Esophagus muscularis mucosa (tissue), 4 donors: Measurements from ENCODE around the gene SEMA5A. TPM values are rescaled to one million over a fixed set of nuclear protein-coding genes. Genes with fewer than 3 reads are reported as not detected.

Source experiments
- DNase-seq: peaks from one replicate; pipeline ENCODE4 v3.0.0-alpha.2; 2017; ENCODE audit errors: extremely low spot score
- H3K27ac ChIP-seq, 4 donors: fragments of 200-600 bp; sonication (generic); replicated peaks in 1 of 4; 1 replicate in 3 of 4; 2 replicates in 1 of 4; pipeline ENCODE4 v1.5.1; 2016 to 2019; ENCODE audit warnings: mild to moderate bottlenecking in 1 of 4
- H3K27me3 ChIP-seq, 4 donors: fragments of 200-600 bp; sonication (generic); one replicate each; pipeline versions ENCODE4 v1.5.1 to v1.6.0; 2016 to 2019
- H3K36me3 ChIP-seq, 4 donors: fragments of 200-600 bp; sonication (generic); one replicate each; pipeline ENCODE4 v1.5.1; 2016 to 2019
- H3K4me1 ChIP-seq, 4 donors: fragments of 200-600 bp; sonication (generic); one replicate each; pipeline ENCODE4 v1.5.1; 2016 to 2019
- H3K4me3 ChIP-seq, 4 donors: fragments of 200-600 bp; sonication (generic); 1 replicate in 2 of 4; 2 replicates in 2 of 4; pipeline ENCODE4 v1.5.1; 2016 to 2019; ENCODE audit warnings: mild to moderate bottlenecking in 4 of 4, moderate library complexity in 1 of 4
- H3K9me3 ChIP-seq, 4 donors: fragments of 200-600 bp; sonication (generic); 1 replicate in 3 of 4; 2 replicates in 1 of 4; pipeline ENCODE4 v1.5.1; 2016 to 2019
- EP300 ChIP-seq: sonication (generic); formaldehyde crosslinking; IDR thresholded peaks from one replicate; pipeline ENCODE4 v1.6.1; 2017; ENCODE audit warnings: antibody characterized with exemption
- POLR2A ChIP-seq: fragments of 450-650 bp; IDR thresholded peaks from one replicate; pipeline ENCODE4 v1.6.1; 2017; ENCODE audit warnings: antibody characterized with exemption, moderate library complexity, mild to moderate bottlenecking, low read depth
- POLR2AphosphoS5 ChIP-seq, 2 donors: sonication (generic); formaldehyde crosslinking; IDR thresholded peaks; one replicate each; pipeline ENCODE4 v1.6.1; 2017; ENCODE audit warnings: antibody characterized with exemption in 2 of 2
- WGBS: methylation state at CpG from one replicate; pipeline ENCODE4 v1.1.5; 2018; 5-methylcytosine and 5-hydroxymethylcytosine counted together
- intact Hi-C: fragments of 100-400 bp; cut with DNase I; formaldehyde crosslinking; loops from one replicate; pipeline ENCODE4 v1.15.1; 2023
- total RNA-seq, 4 donors: library from RNA; depleted of rRNA; stranded (reverse); fragments of >200 nt; gene quantifications; one replicate each; pipeline versions ENCODE4 v1.1.0 to v1.2.1, GENCODE V29; 2016
- TF ChIP-seq, protein P1 (sequence below), 3 experiments: fragments of 200-600 bp in 2 of 3; fragments of 450-650 bp in 1 of 3; sonication (generic) in 2 of 3; IDR thresholded peaks; one replicate each; pipeline ENCODE4 v1.5.1; 2017 to 2019; ENCODE audit warnings: antibody characterized with exemption in 3 of 3, mild to moderate bottlenecking in 2 of 3, moderate library complexity in 1 of 3

The SEMA5A gene
- total RNA-seq, 4 donors from 2014 or later, result 2.1 to 5.6 (median 3.5) TPM

DNA sequence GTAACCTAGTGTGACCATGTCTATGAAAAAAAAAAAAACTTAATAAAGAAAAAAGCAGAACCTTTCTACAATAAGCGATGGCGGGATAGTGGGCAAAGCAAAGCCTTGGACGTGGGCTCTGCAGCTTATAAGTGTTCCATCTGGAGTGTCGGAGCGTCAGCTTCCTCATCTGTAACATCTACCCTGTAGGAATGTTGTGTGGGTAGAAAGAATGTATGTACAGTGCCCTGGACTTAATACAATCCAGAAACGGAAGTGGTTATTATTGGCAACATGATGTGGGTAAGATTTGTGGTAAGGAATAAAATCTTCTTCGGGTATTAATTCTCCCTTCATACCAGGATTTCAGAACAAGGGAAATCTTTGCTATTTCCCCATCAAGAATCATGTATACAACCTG is 66.5 kb downstream of the SEMA5A start:
- peaks cover 0 to 24% (median 18%) of the 10 kb centered on the region in 4 donors for H3K9me3 ChIP-seq
- H3K4me3 ChIP-seq, result no peak overlapping the region
- H3K27ac ChIP-seq, result no peak overlapping the region
- intact Hi-C loops, result no loop called here
- no peaks in the 10 kb centered on the region for H3K27me3 ChIP-seq
- H3K4me1 ChIP-seq, result no peaks in the 10 kb centered on the region
- no peaks in the 10 kb centered on the region for H3K36me3 ChIP-seq
- WGBS, result 86% methylated on average over 7 of the region's 7 CpGs
- peak; percentile 29 for DNase-seq
- no peak for TF ChIP-seq EP300

DNA sequence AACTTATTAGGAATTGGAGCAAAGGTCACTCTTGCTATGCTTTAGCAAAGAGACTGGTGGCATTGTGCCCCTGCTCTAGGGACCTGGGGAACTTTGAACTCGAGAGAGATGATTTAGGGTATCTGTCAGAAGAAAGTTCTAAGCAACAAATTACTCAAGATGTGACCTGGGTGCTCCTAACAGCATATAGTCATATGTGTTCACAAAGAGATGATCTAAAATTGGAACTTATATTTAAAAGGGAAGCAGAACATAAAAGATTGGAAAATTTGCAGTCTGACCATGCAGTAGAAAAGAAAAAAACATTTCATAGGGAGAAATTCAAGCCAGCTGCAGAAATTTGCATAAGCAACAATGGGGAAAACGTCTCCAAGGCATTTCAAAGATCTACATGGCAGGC is 68.3 kb downstream of the SEMA5A start:
- WGBS, result 68% methylated on average over 2 of the region's 2 CpGs
- TF ChIP-seq, protein P1, sequence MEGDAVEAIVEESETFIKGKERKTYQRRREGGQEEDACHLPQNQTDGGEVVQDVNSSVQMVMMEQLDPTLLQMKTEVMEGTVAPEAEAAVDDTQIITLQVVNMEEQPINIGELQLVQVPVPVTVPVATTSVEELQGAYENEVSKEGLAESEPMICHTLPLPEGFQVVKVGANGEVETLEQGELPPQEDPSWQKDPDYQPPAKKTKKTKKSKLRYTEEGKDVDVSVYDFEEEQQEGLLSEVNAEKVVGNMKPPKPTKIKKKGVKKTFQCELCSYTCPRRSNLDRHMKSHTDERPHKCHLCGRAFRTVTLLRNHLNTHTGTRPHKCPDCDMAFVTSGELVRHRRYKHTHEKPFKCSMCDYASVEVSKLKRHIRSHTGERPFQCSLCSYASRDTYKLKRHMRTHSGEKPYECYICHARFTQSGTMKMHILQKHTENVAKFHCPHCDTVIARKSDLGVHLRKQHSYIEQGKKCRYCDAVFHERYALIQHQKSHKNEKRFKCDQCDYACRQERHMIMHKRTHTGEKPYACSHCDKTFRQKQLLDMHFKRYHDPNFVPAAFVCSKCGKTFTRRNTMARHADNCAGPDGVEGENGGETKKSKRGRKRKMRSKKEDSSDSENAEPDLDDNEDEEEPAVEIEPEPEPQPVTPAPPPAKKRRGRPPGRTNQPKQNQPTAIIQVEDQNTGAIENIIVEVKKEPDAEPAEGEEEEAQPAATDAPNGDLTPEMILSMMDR (IDR thresholded peaks at IDR 0.05), result no peak
- no peak for TF ChIP-seq POLR2AphosphoS5 (IDR thresholded peaks at IDR 0.05)
- no peak for TF ChIP-seq EP300
- TF ChIP-seq POLR2A, result no peak
- no peaks in the 10 kb centered on the region for H3K27me3 ChIP-seq
- H3K4me1 ChIP-seq, result no peaks in the 10 kb centered on the region
- no peak overlapping the region for H3K27ac ChIP-seq
- no peak overlapping the region for H3K4me3 ChIP-seq
- peaks cover 0 to 24% (median 17%) of the 10 kb centered on the region in 4 donors for H3K9me3 ChIP-seq
- intact Hi-C loops, result no loop called here
- DNase-seq, result peak; percentile 55
- H3K36me3 ChIP-seq, result no peaks in the 10 kb centered on the region

DNA sequence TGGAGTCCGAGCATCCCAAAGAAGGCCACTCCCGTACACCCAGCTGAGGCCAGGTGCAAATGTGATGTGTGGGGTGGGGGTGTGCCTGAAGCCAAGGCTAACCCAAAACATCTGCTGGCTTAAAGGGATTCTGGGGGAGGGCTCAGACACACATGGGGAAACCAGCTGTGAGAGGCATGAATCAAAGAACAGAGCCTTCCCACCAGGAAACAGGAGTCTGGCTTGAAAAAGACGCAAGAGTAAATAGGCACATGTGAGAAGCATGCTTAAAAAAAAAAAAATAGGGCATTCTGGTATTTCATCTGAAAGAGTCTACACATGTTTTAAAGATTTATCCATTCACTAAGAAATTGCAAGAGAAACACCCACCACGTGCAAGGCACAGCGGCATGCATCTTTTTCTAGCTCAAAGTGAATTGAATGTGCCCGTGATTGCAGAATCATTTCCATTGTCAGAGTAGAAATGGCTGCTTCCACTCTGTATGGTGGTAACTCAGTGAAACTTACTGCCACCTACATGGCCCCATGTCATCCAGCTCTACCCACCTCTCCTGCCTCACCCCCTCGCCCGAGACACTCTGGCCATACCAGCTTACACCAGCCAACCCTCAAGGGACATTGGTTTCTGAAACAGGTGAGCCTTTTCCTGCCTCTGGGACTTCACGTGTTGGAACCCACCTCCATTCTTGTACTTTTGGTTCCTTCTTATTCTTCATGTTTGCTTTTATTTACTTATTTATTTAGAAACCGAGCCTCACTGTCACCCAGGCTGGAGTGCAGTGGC is 71.5 kb downstream of the SEMA5A start:
- H3K27me3 ChIP-seq, result no peaks in the 10 kb centered on the region
- TF ChIP-seq POLR2AphosphoS5 (IDR thresholded peaks at IDR 0.05) (no peak), EP300 (no peak), POLR2A (no peak)
- TF ChIP-seq, protein P1 (IDR thresholded peaks at IDR 0.05), result no peak
- intact Hi-C loops, result no loop called here
- DNase-seq, result peak; percentile 72
- peaks cover 0 to 24% (median 17%) of the 10 kb centered on the region in 4 donors for H3K9me3 ChIP-seq
- H3K4me3 ChIP-seq, result no peak overlapping the region
- H3K4me1 ChIP-seq, result no peaks in the 10 kb centered on the region
- 80% methylated on average over 10 of the region's 10 CpGs for WGBS
- no peak overlapping the region for H3K27ac ChIP-seq
- H3K36me3 ChIP-seq, result no peaks in the 10 kb centered on the region

DNA sequence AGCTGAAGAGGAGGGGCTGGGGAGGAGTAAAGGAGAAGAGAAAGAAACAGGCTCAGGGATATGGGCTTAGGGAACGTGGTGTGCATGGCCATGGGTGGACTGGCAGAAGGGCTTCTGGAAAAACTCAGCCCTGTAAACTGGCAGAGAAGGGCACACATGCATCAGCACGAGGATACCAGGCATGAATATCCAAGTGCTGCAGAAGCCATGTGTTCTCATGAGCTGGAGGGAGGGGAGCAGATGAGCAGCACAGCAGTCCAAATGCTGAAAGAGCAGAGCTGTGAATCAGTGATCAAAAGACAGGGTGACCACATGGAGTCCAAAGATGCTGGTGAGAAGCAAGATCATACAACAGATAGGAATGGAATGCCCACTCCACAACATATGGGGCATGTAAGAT is 72.3 kb downstream of the SEMA5A start:
- Histone ChIP-seq H3K27me3 (no peaks in the 10 kb centered on the region), H3K4me3 (no peak overlapping the region), H3K36me3 (no peaks in the 10 kb centered on the region), H3K27ac (no peak overlapping the region), H3K4me1 (no peaks in the 10 kb centered on the region), H3K9me3 (peaks cover 0 to 21% (median 16%) of the 10 kb centered on the region in 4 donors)
- TF ChIP-seq POLR2AphosphoS5 (IDR thresholded peaks at IDR 0.05) (no peak), EP300 (no peak), POLR2A (no peak)
- TF ChIP-seq, protein P1 (IDR thresholded peaks at IDR 0.05), result no peak
- WGBS, result 86% methylated on average over 2 of the region's 2 CpGs
- peak; percentile 55 for DNase-seq
- intact Hi-C loops, result no loop called here

DNA sequence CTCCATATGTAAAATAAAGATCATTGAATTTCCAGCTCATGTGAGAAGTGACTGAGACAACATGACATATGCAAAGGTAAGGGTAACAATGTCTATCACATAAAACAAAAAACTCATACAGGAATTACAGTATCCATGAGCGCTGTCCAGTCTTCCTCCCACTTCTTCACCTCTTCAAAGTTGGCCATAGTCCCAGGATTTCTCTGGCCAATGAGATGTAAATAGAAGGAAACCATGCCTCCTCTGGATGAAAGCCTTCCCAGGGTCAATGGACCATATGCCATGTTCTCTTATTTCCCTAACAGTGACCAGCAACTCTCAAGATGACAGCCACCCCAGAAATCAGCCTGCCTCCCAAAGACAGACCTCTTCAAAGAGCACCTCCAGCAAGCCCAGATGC is 75.5 kb downstream of the SEMA5A start:
- H3K9me3 ChIP-seq, result no peaks in the 10 kb centered on the region
- H3K4me3 ChIP-seq, result no peak overlapping the region
- H3K36me3 ChIP-seq, result no peaks in the 10 kb centered on the region
- no peak overlapping the region for H3K27ac ChIP-seq
- intact Hi-C loops, result no loop called here
- peak; percentile 70 for DNase-seq
- TF ChIP-seq EP300 (no peak), POLR2AphosphoS5 (IDR thresholded peaks at IDR 0.05) (no peak), POLR2A (no peak)
- TF ChIP-seq, protein P1 (IDR thresholded peaks at IDR 0.05), result no peak
- peaks cover 0 to 5% (median 2%) of the 10 kb centered on the region in 4 donors for H3K4me1 ChIP-seq
- no peaks in the 10 kb centered on the region for H3K27me3 ChIP-seq
- WGBS, result 100% methylated on average over 1 of the region's 1 CpG
